HL-60/S4 treated with retinoic acid at 250 ng/mL for 4 days and 3 days (cell line): ENCODE results near the gene THAP7.

ENCODE experiments used
- in situ Hi-C: fragments of 300-500 bp; cut with MboI; formaldehyde crosslinking; loops from 2 replicates; pipeline ENCODE4 v1.7.0; 2022; ENCODE audit warnings: low sequenced_read_pairs

THAP7 gene

GRCh38 chr22:20995329-20996030 lies 6.4 kb downstream of the THAP7 start:
- in situ Hi-C loops, result loop anchor here (25.0 kb wide), 1 partner anchor 642 kb away; the partner anchor contains the start of genes CCDC116, SDF2L1 and YDJC

DNA sequence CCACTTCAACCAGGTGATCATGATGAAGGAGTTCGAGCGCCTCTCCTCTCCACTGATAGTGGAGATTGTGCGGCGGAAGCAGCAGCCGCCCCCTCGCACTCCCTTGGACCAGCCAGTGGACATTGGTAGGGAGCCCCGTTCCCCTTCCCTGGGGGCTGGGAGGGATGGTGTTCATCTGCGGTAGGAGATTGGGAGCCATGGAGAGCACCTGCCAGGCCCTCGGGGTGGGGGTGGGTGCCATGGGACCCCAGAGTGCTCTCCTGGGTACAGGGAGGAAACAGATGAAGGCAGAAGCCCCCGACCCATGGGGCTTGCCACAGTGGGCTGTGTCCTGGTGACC lies 7.0 kb downstream of the THAP7 start:
- in situ Hi-C loops, result loop anchor here (25.0 kb wide), 1 partner anchor 642 kb away; the partner anchor contains the start of genes CCDC116, SDF2L1 and YDJC

DNA sequence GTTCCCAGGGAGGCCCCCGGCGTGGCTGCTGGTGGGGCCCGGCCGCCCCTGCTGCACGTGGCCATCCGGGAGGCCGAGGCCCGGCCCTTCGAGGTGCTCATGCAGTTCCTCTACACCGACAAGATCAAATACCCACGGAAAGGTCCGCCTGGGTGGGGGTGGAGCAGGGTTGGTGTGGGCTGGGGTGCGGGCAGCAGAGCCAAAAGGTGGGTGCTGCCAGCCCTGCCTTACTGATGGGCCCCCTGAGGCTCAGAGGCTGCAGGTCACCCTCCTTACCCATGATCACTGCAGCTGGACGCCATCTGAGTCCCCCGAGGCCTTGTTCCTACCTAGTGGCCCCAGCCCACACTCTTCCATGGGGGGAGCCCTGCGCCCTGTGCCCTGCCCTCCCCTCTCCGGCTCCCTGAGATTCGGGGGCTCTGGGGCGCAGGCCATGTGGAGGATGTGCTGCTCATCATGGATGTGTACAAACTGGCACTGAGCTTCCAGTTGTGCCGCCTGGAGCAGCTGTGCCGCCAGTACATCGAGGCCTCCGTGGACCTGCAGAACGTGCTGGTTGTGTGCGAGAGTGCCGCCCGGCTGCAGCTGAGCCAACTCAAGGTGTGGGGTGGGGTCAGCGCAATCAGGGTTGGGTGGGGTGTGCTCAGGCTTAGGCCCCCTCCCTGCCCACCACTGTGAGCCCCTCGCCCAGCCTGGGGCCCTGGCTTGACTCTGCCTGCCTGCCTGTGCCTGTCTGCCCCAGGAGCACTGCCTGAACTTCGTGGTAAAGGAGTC lies 7.6 kb downstream of the THAP7 start:
- in situ Hi-C loops, result loop anchor here (25.0 kb wide), 1 partner anchor 643 kb away; the partner anchor contains the start of genes CCDC116, SDF2L1 and YDJC

- in situ Hi-C loops, result loop anchor here (25.0 kb wide), 1 partner anchor 644 kb away; the partner anchor contains the start of genes CCDC116, SDF2L1 and YDJC
Measured at GRCh38 chr22:20993304-20994127, 8.4 kb downstream of the THAP7 start.

GRCh38 chr22:20992456-20993303 lies 9.2 kb downstream of the THAP7 start:
- in situ Hi-C loops, result loop anchor here (25.0 kb wide), 1 partner anchor 645 kb away; the partner anchor contains the start of genes CCDC116, SDF2L1 and YDJC

DNA sequence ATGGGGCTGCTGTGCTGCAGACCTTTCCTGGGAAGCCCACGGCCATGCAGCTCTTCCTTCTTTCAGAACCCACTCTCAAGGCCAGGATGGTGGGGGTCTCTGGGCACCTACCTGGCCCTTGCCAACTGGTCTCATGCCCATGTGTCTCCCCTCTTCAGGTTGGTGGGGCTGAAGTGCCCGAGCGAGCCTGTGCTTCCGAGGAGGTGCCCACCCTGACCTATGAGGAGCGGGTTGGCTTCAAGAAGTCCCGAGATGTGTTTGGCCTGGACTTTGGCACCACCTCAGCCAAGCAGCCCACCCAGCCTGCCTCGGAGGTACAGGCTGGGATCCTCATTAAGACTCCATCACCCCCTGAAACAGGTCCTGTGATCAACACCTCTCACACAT lies 9.9 kb downstream of the THAP7 start:
- in situ Hi-C loops, result loop anchor here (25.0 kb wide), 1 partner anchor 645 kb away; the partner anchor contains the start of genes CCDC116, SDF2L1 and YDJC

- in situ Hi-C loops, result loop anchor here (25.0 kb wide), 1 partner anchor 646 kb away; the partner anchor contains the start of genes CCDC116, SDF2L1 and YDJC
Measured at GRCh38 chr22:20991252-20992055, 10.5 kb downstream of the THAP7 start.

DNA sequence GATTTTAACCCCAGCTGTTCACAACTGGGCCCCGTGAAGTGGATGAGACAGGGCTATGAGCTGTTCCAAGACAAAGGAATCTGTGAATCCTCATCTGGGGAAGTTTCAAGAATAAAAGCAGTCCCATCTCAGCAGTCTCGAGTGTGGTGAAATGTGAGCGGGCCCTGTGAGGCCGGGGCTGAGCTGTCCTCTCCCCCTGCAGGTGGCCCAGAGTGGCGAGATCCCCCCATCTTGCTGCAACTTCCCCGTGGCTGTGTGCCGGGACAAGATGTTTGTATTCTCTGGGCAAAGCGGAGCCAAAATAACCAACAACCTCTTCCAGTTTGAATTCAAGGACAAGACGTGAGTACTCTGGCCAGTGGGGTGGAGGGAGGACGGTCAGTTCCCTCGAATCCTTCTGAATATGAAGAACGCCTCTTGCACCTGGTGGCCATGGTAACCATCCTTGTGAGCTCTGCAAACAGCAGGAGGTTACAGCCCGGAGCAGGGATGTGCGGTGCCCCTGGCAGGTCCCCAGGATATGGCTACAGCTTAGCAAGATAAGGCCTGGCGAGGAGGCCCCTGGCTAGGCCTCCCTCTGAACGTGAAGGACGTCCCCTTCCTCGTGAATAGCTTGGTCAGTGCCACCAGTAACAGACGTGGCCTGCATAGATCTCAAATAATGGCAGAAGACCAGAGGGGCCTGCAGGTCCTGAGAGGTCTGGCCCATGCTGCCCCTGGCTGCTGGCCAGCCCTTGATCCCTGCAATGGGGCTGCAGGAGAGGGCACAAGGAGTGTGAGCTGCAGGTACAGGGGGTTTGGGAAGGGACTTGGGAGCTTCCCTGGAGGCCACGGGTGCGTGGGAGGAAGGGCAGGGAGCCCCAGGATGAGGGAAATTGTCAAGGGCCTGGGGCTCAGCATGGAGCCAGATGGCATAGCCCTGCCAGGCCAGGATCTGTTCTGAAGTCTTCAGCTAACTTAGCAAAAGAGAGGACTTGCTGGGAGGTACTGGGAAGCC lies 11.4 kb downstream of the THAP7 start:
- in situ Hi-C loops, result loop anchor here (25.0 kb wide), 1 partner anchor 647 kb away; the partner anchor contains the start of genes CCDC116, SDF2L1 and YDJC

- in situ Hi-C loops, result loop anchor here (25.0 kb wide), 1 partner anchor 648 kb away; the partner anchor contains the start of genes CCDC116, SDF2L1 and YDJC
Measured at GRCh38 chr22:20989323-20990138, 12.4 kb downstream of the THAP7 start.

DNA sequence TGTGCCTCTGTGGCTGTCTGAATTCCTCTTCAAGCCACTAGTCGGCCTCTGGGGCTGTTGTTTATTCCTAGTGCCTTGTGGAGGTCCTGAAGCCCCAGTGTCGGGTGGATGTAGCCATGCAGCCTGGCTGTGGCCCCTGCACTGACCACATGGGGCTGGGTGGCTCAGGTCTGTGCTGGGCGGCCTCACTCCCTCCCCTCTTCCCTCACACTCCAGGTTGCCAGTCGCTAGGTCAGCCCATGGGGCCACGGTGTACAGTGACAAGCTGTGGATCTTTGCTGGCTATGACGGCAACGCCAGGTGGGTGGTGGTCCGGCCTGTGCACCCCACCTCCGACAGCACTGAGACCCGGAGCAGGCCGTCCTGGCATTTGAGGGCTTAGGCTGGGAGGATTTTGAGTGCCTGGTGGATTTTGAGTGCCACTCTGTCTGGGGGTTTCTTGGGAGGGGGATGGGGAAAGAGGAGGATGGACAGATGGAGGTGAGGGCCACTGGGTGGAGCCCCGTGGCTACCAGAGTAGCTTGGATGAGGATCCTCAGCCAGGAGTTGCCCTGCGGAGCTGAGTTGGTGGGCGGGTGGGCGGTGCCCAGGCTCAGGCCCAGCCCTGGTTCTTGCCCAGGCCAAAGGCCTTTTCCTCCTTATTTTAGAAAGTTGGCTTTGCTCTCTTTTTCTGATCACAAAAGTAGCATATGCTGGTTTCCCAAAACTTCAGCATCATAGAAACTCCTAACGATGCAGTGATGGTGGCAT lies 13.2 kb downstream of the THAP7 start:
- in situ Hi-C loops, result loop anchor here (25.0 kb wide), 1 partner anchor 649 kb away; the partner anchor contains the start of genes CCDC116, SDF2L1 and YDJC

DNA sequence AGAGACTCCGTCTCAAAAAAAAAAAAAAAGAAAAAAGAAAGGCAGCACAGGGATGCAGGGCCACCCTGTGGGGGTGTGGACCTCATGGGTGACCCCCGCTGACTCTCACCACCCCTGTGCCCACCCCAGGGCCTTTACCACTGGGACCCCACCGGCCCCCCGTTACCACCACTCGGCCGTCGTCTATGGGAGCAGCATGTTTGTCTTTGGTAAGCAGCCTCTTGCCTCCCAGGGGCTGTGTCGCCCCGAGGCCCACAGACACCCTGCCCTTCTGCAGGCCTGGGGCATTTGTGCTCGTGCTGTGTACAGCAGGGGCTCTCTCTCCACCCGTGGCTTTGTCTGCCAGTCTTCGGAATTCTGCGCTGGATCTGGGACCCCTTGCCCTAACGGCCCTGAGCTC lies 14.5 kb downstream of the THAP7 start:
- in situ Hi-C loops, result loop anchor here (25.0 kb wide), 1 partner anchor 650 kb away; the partner anchor contains the start of genes CCDC116, SDF2L1 and YDJC

DNA sequence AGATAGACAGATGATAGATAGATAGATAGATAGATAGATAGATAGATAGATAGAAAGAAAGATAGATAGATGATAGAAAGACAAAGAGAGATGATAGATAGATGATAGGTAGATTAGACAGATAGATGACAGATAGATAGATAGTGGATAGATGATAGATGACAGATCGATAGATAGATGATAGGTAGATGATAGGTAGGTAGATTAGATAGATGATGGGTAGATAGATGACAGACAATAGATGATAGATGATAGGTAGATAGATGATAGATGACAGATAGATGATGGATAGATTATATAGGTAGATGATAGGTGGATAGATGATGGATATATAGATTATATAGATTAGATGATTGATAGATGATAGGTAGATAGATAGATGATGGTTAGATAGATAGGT lies 15.6 kb downstream of the THAP7 start:
- in situ Hi-C loops, result loop anchor here (25.0 kb wide), 1 partner anchor 651 kb away; the partner anchor contains the start of genes CCDC116, SDF2L1 and YDJC

- in situ Hi-C loops, result loop anchor here (25.0 kb wide), 1 partner anchor 652 kb away; the partner anchor contains the start of genes CCDC116, SDF2L1 and YDJC
Measured at GRCh38 chr22:20985720-20986119, 16.2 kb downstream of the THAP7 start.

DNA sequence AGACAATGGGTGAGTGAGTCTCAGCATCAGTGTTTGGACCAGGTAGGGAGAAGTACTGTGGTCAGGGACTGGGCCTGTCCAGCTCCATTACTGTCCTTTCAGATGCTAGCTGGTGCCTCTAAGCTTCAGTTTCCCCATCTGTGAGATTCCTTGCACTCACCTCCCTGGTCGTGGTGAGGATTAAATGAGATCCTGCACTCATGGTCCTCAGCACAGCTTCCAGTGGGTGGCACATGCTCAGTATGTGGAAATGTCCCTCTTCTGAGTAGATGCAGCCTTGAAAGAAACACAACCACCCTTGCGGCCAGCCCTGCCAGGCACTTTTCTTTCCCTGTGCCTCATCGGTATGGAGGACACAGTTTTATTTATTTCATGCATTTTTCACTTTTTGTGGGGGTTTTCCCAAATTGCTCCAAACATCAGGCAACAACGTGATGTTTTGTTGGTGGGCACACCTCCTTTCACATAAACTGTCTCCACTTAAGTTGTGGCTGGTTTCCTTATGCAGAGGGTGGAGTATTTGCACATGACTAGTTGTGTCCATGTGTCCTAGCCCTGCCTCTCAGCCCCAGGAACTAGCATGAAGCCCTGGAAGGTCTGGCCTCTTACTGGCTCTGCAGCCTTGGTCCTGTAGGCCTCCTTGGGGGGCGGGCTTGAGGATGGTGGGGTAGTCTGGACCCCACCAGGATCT lies 18.7 kb downstream of the THAP7 start:
- in situ Hi-C loops, result loop anchor here (25.0 kb wide), 1 partner anchor 654 kb away; the partner anchor contains the start of genes CCDC116, SDF2L1 and YDJC

DNA sequence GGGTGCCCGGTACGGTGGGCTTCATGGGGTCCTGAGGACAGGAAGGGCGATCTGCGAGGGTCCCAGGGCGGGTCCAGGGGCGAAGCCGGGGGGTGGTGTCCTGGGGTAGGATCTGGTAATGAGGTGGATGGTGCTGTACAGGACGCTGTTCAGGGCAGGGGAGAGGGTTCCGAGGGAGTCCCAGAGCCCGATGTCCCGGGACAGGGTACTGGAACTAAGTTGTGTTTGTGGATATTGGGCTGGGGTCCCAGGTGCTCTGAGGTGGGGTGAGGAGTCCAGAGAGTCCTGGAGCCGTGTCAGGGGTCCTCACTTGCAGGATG lies 19.4 kb downstream of the THAP7 start:
- in situ Hi-C loops, result loop anchor here (25.0 kb wide), 1 partner anchor 655 kb away; the partner anchor contains the start of genes CCDC116, SDF2L1 and YDJC
